K562 (cell line): Measurements from ENCODE around the gene CLIC2. TPM values are rescaled to one million over a fixed set of nuclear protein-coding genes. Genes with fewer than 3 reads are reported as not detected.
"Not testable (repeated sequence)": the region's sequence is repeated elsewhere in the genome, so short reads cannot be mapped to it uniquely, and the experiment has no call there.

ENCODE experiments used
- ATAC-seq: fragments of 200-7000 bp; cut with Tn5 transposase; 3 replicates; pipeline ENCODE4 v1.9.1; 2020; ENCODE audit warnings: moderate library complexity
- BruUV-seq: library from RNA; stranded (reverse); fragments of 400-500 nt; replicated peaks from 2 replicates; lab custom pipeline; 2021; lab: Mats Ljungman, UMichigan
- CTCF ChIA-PET: fragments of 300-600 bp; formaldehyde crosslinking; extraction: SDS; loops from one replicate; lab custom pipeline; 2021; ENCODE audit warnings: low intra/inter-chr PET ratio; lab: Yijun Ruan, JAX
- POLR2A ChIA-PET: fragments of 300-600, 350-650 bp; sonication (Branson Sonifier 250); formaldehyde crosslinking; extraction: SDS; loops from one replicate; lab custom pipeline; 2021; ENCODE audit warnings: antibody characterized with exemption, inconsistent platforms; lab: Yijun Ruan, JAX
- DNase-seq, 4 experiments: peaks; one replicate each; pipeline versions ENCODE4 v3.0.0 to v3.0.0-alpha.2; 2011 to 2018; ENCODE audit warnings: low spot score in 3 of 4, mixed read lengths in 3 of 4; ENCODE audit errors: extremely low read depth in 1 of 4
- FAIRE-seq: peaks from 2 replicates; lab custom pipeline; 2011; peaks lifted over from hg19 to GRCh38; lab: Jason Lieb, UNC
- H2AFZ ChIP-seq: 2 replicates; pipeline ENCODE4 v1.6.0; 2011; ENCODE audit warnings: low read depth, low read length, control low read depth, inconsistent platforms
- H3K27ac ChIP-seq: fragments of 200-600 bp; 3 replicates; pipeline ENCODE4 v1.8.0; 2011; ENCODE audit warnings: low read depth, mild to moderate bottlenecking, control low read depth, inconsistent platforms, low read length, moderate library complexity, mixed read lengths; ENCODE audit errors: extremely low read depth
- H3K27me3 ChIP-seq, 2 experiments: fragments of 300-600 bp in 1 of 2; 2 replicates in 1 of 2; 3 replicates in 1 of 2; pipeline versions ENCODE4 v1.6.0 to v1.8.0; 2011; ENCODE audit warnings: inconsistent platforms in 2 of 2, low read length in 2 of 2, mild to moderate bottlenecking in 1 of 2, mixed read lengths in 1 of 2, moderate library complexity in 1 of 2; ENCODE audit not compliant: control insufficient read depth in 2 of 2, insufficient read depth in 2 of 2
- H3K36me3 ChIP-seq: fragments of 300-600 bp; 3 replicates; pipeline ENCODE4 v1.8.0; 2011; ENCODE audit warnings: mild to moderate bottlenecking, low read length, inconsistent platforms; ENCODE audit not compliant: control insufficient read depth, insufficient read depth
- H3K4me1 ChIP-seq, 2 experiments: fragments of 200-600 bp in 1 of 2; replicated peaks in 1 of 2; 2 replicates in 1 of 2; 3 replicates in 1 of 2; pipeline versions ENCODE4 v1.5.1 to v1.8.0; 2011; ENCODE audit warnings: inconsistent platforms in 2 of 2, low read length in 2 of 2, mild to moderate bottlenecking in 1 of 2, mixed read lengths in 1 of 2, moderate library complexity in 1 of 2; ENCODE audit not compliant: control insufficient read depth in 2 of 2, insufficient read depth in 2 of 2
- H3K4me2 ChIP-seq: 2 replicates; pipeline ENCODE4 v1.6.1; 2011; ENCODE audit warnings: low read length, control low read depth, inconsistent platforms, mixed read lengths; ENCODE audit not compliant: insufficient read depth
- H3K4me3 ChIP-seq: fragments of 200-600 bp; sonication (generic), shearing (Covaris generic); 2 replicates; pipeline ENCODE4 v1.5.1; 2016; ENCODE audit warnings: control low read depth, inconsistent platforms
- H3K79me2 ChIP-seq: fragments of 200-600 bp; 3 replicates; pipeline ENCODE4 v1.8.0; 2011; ENCODE audit warnings: low read length, inconsistent platforms; ENCODE audit not compliant: control insufficient read depth, insufficient read depth
- H3K9ac ChIP-seq, 2 experiments: 2 replicates each; pipeline versions ENCODE4 v1.6.0 to v1.6.1; 2011; ENCODE audit warnings: low read depth in 2 of 2, low read length in 2 of 2, control low read depth in 1 of 2, inconsistent platforms in 1 of 2, mild to moderate bottlenecking in 1 of 2, mixed read lengths in 1 of 2; ENCODE audit not compliant: insufficient read depth in 1 of 2
- H3K9me1 ChIP-seq: one replicate; pipeline ENCODE4 v1.6.0; 2011; ENCODE audit warnings: inconsistent platforms, mild to moderate bottlenecking, low read length, moderate library complexity; ENCODE audit not compliant: control insufficient read depth, insufficient read depth
- H3K9me3 ChIP-seq: replicated peaks from 2 replicates; pipeline ENCODE4 v1.5.1; 2011; ENCODE audit warnings: low read depth, low read length, inconsistent platforms; ENCODE audit not compliant: control insufficient read depth, insufficient read depth
- H4K20me1 ChIP-seq: replicated peaks from 2 replicates; pipeline ENCODE4 v1.6.1; 2011; ENCODE audit warnings: low read length, inconsistent platforms, mixed read lengths; ENCODE audit not compliant: control insufficient read depth, insufficient read depth
- WGBS: fragments of 100-300 bp; shearing (Covaris generic); methylation state at CpG from one replicate; pipeline ENCODE4 v1.1.6; 2016; ENCODE audit warnings: low coverage, mixed read lengths; ENCODE audit not compliant: insufficient coverage; ENCODE audit errors: missing lambda C conversion rate; 5-methylcytosine and 5-hydroxymethylcytosine counted together
- in situ Hi-C: fragments of 300-500 bp; cut with MboI; formaldehyde crosslinking; loops from 4 replicates; pipeline ENCODE4 v1.15.0; 2018; ENCODE audit warnings: inconsistent platforms, mixed read lengths
- intact Hi-C: fragments of 100-400 bp; cut with micrococcal nuclease; formaldehyde crosslinking; loops from 2 replicates; pipeline ENCODE4 v1.14.2; 2022
- polyA plus RNA-seq, 8 experiments: library from polyadenylated mRNA; depleted of rRNA in 4 of 8; stranded (reverse) in 5 of 8; unstranded in 3 of 8; fragments of >200 nt; fragmentation: Nextera tagmentation in 2 of 8; fragmentation: Illumina TruSeq in 1 of 8; extraction: Ambion mirVana in 2 of 8; extraction: Trizol in 1 of 8; gene quantifications; 2 replicates each; pipeline versions ENCODE4 v1.2.1 to v1.2.3, GENCODE V29; 2011 to 2014; ENCODE audit warnings: inconsistent platforms in 1 of 8, missing spikeins in 1 of 8
- total RNA-seq, 7 experiments: library from RNA; depleted of rRNA in 6 of 7; stranded (reverse); fragments of >200 nt in 6 of 7; fragmentation: Illumina TruSeq in 2 of 7; extraction: Trizol in 2 of 7; gene quantifications; 2 replicates each; pipeline versions ENCODE4 v1.2.1 to v1.2.3, GENCODE V29; 2011 to 2021; ENCODE audit warnings: low replicate concordance in 1 of 7

Gene CLIC2
- total and polyA plus RNA-seq, 9 of the 15 experiments (the other 6 are each of a cell fraction or from before 2014, with no cell fraction given): 37.0 to 83.7 (median 74.7) TPM

DNA sequence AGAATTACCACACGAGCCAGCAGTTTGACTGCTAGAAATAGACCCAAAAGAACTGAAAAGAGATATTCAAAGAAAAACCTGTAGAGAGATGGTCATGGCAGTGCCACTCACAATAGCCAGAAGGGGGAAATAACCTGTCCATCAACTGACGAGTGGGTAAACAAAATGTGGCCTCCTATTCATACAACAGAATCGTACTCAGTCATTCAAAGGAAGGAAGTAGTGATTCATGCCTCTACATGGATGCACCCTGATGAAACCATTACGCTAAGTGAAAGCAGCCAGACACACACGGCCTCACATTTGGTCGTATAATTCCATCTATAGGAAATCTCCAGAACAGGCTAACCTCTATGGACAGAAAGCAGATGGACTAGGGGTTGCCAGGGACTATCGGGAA lies 45.4 kb upstream of the CLIC2 start:
- H3K4me2 ChIP-seq, CTCF ChIA-PET, POLR2A ChIA-PET, H3K27me3 ChIP-seq, H3K79me2 ChIP-seq, H3K4me3 ChIP-seq, FAIRE-seq, H3K36me3 ChIP-seq, H4K20me1 ChIP-seq, H3K9ac ChIP-seq, in situ Hi-C loops, H3K9me1 ChIP-seq, intact Hi-C loops, DNase-seq, H2AFZ ChIP-seq, H3K27ac ChIP-seq, ATAC-seq, BruUV-seq, H3K9me3 ChIP-seq, H3K4me1 ChIP-seq: not testable (repeated sequence)
- no CpG with 5 or more reads among the region's 7 CpGs for WGBS

DNA sequence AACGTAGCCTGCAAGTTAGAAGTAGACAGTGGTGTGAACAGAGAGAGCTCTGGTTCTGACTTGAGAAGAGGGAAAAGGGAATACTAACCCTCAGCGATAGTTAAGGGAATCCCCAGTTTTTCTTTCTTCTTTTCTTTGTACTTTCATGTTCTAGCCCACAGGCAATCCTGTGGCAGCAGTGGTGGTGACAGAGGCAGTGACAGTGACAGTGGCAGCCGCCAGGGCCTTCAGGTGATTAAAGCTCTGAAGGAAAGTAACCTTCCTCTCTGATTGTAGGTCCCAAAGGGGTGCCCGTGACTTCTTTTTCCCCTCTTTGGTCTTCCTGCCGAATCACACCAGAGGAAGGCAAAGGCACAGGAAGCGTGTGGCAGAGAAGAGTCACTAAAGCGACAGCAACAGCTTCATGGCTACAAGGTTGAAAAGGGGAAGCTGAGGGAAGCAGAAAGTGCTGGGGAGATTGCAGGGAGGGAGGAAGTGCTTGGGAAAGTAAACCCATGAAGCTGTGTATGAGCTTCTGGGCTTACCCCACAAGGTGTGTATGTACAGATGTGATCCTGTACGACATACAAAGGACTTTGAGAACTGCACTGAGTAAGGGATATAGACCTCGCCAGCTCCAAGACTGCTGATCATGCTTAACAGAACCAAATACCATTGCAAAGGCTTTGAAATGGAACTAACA lies 39.5 kb upstream of the CLIC2 start:
- BruUV-seq, H3K4me2 ChIP-seq, H2AFZ ChIP-seq, H3K36me3 ChIP-seq, FAIRE-seq, H3K27me3 ChIP-seq, in situ Hi-C loops, CTCF ChIA-PET, H3K4me1 ChIP-seq, H3K4me3 ChIP-seq, H3K9ac ChIP-seq, DNase-seq, H3K27ac ChIP-seq, POLR2A ChIA-PET, H3K9me3 ChIP-seq, H3K79me2 ChIP-seq, intact Hi-C loops, H4K20me1 ChIP-seq, H3K9me1 ChIP-seq: not testable (repeated sequence)
- peak; percentile 26; the same call in 1 of the 3 replicates for ATAC-seq
- WGBS: no CpG with 5 or more reads among the region's 9 CpGs

DNA sequence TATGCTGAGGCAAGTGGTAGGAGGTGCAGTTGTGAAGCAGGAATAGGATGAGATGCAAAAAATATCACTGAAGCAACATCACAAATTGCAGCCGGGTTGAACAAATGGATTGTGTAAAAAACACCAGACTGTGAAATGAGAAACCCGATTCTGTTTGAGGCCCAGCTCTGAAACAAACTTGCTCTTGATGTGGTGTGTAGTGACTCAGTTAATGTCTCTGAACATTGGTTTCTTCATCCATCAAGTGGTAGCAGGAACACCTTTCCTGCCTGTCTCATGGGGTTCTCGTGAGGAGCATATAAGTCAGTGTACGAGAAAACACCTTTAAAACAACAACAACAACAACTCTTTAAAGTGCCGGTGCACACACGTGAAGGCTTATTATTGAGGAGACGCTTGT lies 29.3 kb upstream of the CLIC2 start:
- H3K9ac ChIP-seq, H3K79me2 ChIP-seq, BruUV-seq, H3K9me3 ChIP-seq, FAIRE-seq, ATAC-seq, H3K9me1 ChIP-seq, H3K4me1 ChIP-seq, POLR2A ChIA-PET, CTCF ChIA-PET, H3K27ac ChIP-seq, H3K27me3 ChIP-seq, H2AFZ ChIP-seq, in situ Hi-C loops, intact Hi-C loops, H3K4me3 ChIP-seq, H3K4me2 ChIP-seq, H3K36me3 ChIP-seq, H4K20me1 ChIP-seq, DNase-seq: not testable (repeated sequence)
- WGBS: no CpG with 5 or more reads among the region's 7 CpGs

DNA sequence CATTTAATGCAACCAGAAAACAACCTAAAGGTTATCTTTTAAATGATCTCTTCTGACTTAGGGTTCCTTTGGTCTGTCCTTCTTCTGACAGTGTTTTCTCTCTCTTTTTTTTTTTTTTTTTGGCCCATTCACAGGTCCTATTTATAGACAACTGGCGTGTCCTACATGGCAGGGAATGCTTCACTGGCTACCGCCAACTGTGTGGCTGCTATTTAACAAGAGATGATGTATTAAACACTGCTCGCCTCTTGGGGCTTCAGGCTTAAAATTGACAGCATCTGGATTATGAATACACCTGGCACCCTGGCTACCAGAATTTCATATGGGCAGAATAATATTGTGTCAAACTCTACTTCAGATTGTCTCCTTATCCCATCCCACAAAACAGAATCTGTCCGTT lies 15.0 kb upstream of the CLIC2 start:
- BruUV-seq, H3K4me2 ChIP-seq, H3K9me1 ChIP-seq, H3K79me2 ChIP-seq, H3K27me3 ChIP-seq, H3K9ac ChIP-seq, intact Hi-C loops, H3K4me3 ChIP-seq, H3K27ac ChIP-seq, H3K4me1 ChIP-seq, DNase-seq, H3K36me3 ChIP-seq, CTCF ChIA-PET, ATAC-seq, H4K20me1 ChIP-seq, H2AFZ ChIP-seq, FAIRE-seq, POLR2A ChIA-PET, H3K9me3 ChIP-seq: not testable (repeated sequence)
- in situ Hi-C loops: loop anchor here (25.0 kb wide), 1 partner anchor 138 kb away; no protein-coding TSS in a partner anchor
- WGBS: no CpG with 5 or more reads among the region's 4 CpGs
